ENCODE measurements around the gene PLEKHA5. TPM values are rescaled to one million over a fixed set of nuclear protein-coding genes. Genes with fewer than 3 reads are reported as not detected.

The PLEKHA5 gene
- polyA plus RNA-seq, 1 of the 3 experiments (the other 2 are of a cell fraction), result 7.1 TPM

DNA sequence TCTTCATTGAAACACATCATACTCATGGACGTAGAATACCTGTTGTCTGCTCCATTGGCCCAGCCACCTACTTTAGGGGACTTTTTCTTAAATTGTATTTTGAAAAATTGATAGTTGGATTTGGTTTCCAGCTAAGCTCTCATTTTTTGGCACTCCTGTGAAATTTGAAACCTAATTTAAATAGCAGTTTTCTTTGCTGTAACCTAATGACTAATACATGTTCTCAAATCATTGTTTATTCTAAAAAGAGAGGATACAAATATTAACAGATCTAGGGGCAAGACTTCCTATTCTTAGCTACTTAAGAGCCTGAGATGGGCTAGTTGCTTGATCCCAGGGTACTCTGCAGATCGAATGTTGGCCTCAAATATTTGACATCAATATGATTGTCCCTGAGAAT is 78.9 kb downstream of the PLEKHA5 start:
- H3K9me2 ChIP-seq, result no peaks in the 10 kb centered on the region
- TF ChIP-seq RFX5 (IDR thresholded peaks at IDR 0.05; ENCODE audit: low read length) (no peak), FOXM1 (IDR thresholded peaks at IDR 0.05; ENCODE audit: low read depth) (no peak), GATA2 (CRISPR knock-in tag; IDR thresholded peaks at IDR 0.05) (no peak), EP300 (IDR thresholded peaks at IDR 0.05; ENCODE audit: borderline replicate concordance in 1 of 2, low read depth in 1 of 2, low read length in 1 of 2) (no peak), MXI1 (IDR thresholded peaks at IDR 0.05; ENCODE audit: low read depth, low read length) (no peak), TCF12 (IDR thresholded peaks at IDR 0.05) (no peak), REST (IDR thresholded peaks at IDR 0.05; ENCODE audit: low read depth, low read length) (no peak)
- TF ChIP-seq, protein P1, sequence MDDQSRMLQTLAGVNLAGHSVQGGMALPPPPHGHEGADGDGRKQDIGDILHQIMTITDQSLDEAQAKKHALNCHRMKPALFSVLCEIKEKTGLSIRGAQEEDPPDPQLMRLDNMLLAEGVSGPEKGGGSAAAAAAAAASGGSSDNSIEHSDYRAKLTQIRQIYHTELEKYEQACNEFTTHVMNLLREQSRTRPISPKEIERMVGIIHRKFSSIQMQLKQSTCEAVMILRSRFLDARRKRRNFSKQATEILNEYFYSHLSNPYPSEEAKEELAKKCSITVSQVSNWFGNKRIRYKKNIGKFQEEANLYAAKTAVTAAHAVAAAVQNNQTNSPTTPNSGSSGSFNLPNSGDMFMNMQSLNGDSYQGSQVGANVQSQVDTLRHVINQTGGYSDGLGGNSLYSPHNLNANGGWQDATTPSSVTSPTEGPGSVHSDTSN (IDR thresholded peaks at IDR 0.05), result no peak
- TF ChIP-seq, protein P2, sequence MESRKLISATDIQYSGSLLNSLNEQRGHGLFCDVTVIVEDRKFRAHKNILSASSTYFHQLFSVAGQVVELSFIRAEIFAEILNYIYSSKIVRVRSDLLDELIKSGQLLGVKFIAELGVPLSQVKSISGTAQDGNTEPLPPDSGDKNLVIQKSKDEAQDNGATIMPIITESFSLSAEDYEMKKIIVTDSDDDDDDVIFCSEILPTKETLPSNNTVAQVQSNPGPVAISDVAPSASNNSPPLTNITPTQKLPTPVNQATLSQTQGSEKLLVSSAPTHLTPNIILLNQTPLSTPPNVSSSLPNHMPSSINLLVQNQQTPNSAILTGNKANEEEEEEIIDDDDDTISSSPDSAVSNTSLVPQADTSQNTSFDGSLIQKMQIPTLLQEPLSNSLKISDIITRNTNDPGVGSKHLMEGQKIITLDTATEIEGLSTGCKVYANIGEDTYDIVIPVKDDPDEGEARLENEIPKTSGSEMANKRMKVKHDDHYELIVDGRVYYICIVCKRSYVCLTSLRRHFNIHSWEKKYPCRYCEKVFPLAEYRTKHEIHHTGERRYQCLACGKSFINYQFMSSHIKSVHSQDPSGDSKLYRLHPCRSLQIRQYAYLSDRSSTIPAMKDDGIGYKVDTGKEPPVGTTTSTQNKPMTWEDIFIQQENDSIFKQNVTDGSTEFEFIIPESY (IDR thresholded peaks at IDR 0.05; ENCODE audit: borderline replicate concordance, low read depth), result no peak
- POLR2A ChIA-PET, result no interaction called here
- no peak overlapping the region for H3K9ac ChIP-seq
- H4K20me1 ChIP-seq (ENCODE audit: insufficient read depth), result no peaks in the 10 kb centered on the region
- H3K4me1 ChIP-seq (ENCODE audit: control insufficient read depth in 1 of 2, insufficient read depth in 2 of 2, low read depth in 1 of 2, low read length in 1 of 2), result no peaks in the 10 kb centered on the region
- no peak overlapping the region for H2AFZ ChIP-seq (ENCODE audit: low read depth)
- CTCF ChIA-PET, result interaction anchor here (1.1 to 1.2 kb wide), 2 partner anchors 10 to 29 kb away, joined by 3 to 4 read pairs; no protein-coding TSS in a partner anchor
- H3K79me2 ChIP-seq (ENCODE audit: insufficient read depth), result no peaks in the 10 kb centered on the region
- no peak overlapping the region for H3K4me2 ChIP-seq
- no peak overlapping the region for H3K27ac ChIP-seq (ENCODE audit: low read depth in 2 of 2, low read length in 1 of 2)
- no peak overlapping the region for H3K4me3 ChIP-seq (ENCODE audit: low read depth in 2 of 2, low read length in 1 of 2)
- H3K27me3 ChIP-seq (ENCODE audit: insufficient read depth), result no peaks in the 10 kb centered on the region
- 46% methylated on average over 2 of the region's 2 CpGs for WGBS (ENCODE audit: low lambda C conversion rate)
- no peaks in the 10 kb centered on the region; the same call in 1 of the 2 replicates for H3K9me3 ChIP-seq
- H3K36me3 ChIP-seq (replicated peaks in 1 of 2; ENCODE audit: control insufficient read depth in 1 of 2, insufficient read depth in 2 of 2, low read length in 1 of 2), result peaks cover 0 to 4% of the 10 kb centered on the region in 2 experiments
- H3F3A ChIP-seq (replicated peaks; ENCODE audit: insufficient read depth), result no peaks in the 10 kb centered on the region
- no peak for DNase-seq

DNA sequence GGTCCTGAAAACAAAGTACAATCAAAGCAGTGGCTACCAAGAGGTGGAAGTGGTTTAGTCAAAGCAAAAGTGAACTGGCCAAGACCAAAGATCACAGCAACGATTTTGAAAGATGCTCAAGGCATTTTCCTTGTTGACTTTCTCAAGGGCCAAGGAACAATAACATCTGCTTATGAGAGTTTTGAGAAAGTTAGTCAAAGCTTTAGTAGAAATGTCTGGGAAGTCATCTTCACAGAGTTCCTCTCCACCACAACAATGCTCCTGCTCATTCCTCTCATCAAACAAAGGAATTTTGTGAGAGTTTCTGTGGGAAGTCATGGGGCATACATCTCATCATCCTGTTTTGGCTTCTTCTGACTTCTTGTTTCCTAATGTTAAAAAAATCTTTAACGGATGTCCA is 80.1 kb downstream of the PLEKHA5 start:
- H3K27me3 ChIP-seq (ENCODE audit: insufficient read depth), result no peaks in the 10 kb centered on the region
- H3K27ac ChIP-seq (ENCODE audit: low read depth in 2 of 2, low read length in 1 of 2), result no peak overlapping the region
- no peak overlapping the region for H3K9ac ChIP-seq
- H3K79me2 ChIP-seq (ENCODE audit: insufficient read depth), result no peaks in the 10 kb centered on the region
- WGBS (ENCODE audit: low lambda C conversion rate), result 58% methylated on average over 2 of the region's 2 CpGs
- H3F3A ChIP-seq (replicated peaks; ENCODE audit: insufficient read depth), result no peaks in the 10 kb centered on the region
- ChIA-PET CTCF (interaction anchor here (1.2 kb wide), 1 partner anchor 11 kb away, joined by 4 read pairs; no protein-coding TSS in a partner anchor), POLR2A (no interaction called here)
- no peaks in the 10 kb centered on the region for H3K4me1 ChIP-seq (ENCODE audit: control insufficient read depth in 1 of 2, insufficient read depth in 2 of 2, low read depth in 1 of 2, low read length in 1 of 2)
- H3K4me2 ChIP-seq, result no peak overlapping the region
- H3K9me2 ChIP-seq, result no peaks in the 10 kb centered on the region
- H3K9me3 ChIP-seq, result no peaks in the 10 kb centered on the region; the same call in 1 of the 2 replicates
- DNase-seq, result no peak
- H3K36me3 ChIP-seq (replicated peaks in 1 of 2; ENCODE audit: control insufficient read depth in 1 of 2, insufficient read depth in 2 of 2, low read length in 1 of 2), result peaks cover 0 to 4% of the 10 kb centered on the region in 2 experiments
- no peak overlapping the region for H3K4me3 ChIP-seq (ENCODE audit: low read depth in 2 of 2, low read length in 1 of 2)
- no peaks in the 10 kb centered on the region for H4K20me1 ChIP-seq (ENCODE audit: insufficient read depth)
- H2AFZ ChIP-seq (ENCODE audit: low read depth), result no peak overlapping the region
- TF ChIP-seq RCOR1 (IDR thresholded peaks at IDR 0.05; ENCODE audit: low read length) (no peak), TAF1 (IDR thresholded peaks at IDR 0.05; ENCODE audit: borderline replicate concordance, low read depth, low read length) (no peak), EZH2phosphoT487 (IDR thresholded peaks at IDR 0.05; ENCODE audit: borderline replicate concordance, low read depth) (no peak), MXI1 (IDR thresholded peaks at IDR 0.05; ENCODE audit: low read depth, low read length) (no peak), GATA2 (CRISPR knock-in tag; IDR thresholded peaks at IDR 0.05) (no peak), TEAD4 (IDR thresholded peaks at IDR 0.05; ENCODE audit: borderline replicate concordance, insufficient read depth) (no peak), SIN3A (IDR thresholded peaks at IDR 0.05; ENCODE audit: borderline replicate concordance, low read depth, low read length) (no peak)
- TF ChIP-seq, protein P3, sequence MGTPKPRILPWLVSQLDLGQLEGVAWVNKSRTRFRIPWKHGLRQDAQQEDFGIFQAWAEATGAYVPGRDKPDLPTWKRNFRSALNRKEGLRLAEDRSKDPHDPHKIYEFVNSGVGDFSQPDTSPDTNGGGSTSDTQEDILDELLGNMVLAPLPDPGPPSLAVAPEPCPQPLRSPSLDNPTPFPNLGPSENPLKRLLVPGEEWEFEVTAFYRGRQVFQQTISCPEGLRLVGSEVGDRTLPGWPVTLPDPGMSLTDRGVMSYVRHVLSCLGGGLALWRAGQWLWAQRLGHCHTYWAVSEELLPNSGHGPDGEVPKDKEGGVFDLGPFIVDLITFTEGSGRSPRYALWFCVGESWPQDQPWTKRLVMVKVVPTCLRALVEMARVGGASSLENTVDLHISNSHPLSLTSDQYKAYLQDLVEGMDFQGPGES (IDR thresholded peaks at IDR 0.05; ENCODE audit: low read depth, low read length), result no peak
- TF ChIP-seq, protein P4, sequence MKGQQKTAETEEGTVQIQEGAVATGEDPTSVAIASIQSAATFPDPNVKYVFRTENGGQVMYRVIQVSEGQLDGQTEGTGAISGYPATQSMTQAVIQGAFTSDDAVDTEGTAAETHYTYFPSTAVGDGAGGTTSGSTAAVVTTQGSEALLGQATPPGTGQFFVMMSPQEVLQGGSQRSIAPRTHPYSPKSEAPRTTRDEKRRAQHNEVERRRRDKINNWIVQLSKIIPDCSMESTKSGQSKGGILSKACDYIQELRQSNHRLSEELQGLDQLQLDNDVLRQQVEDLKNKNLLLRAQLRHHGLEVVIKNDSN (IDR thresholded peaks at IDR 0.05; ENCODE audit: borderline replicate concordance, low read depth), result no peak
